ENCODE data around the gene RIBC2.

The RIBC2 gene

GRCh38 chr22:45472426-45472825 lies 58.9 kb downstream of the RIBC2 start:
- peaks cover 8 to 18% of the 10 kb centered on the region in 2 experiments for H3K4me1 ChIP-seq (ENCODE audit: control insufficient read depth in 1 of 2, insufficient read depth in 2 of 2, low read length in 2 of 2)
- no peak overlapping the region for H2BK120ac ChIP-seq (ENCODE audit: insufficient read depth, low read length, poor library complexity)
- no peak overlapping the region for H2BK5ac ChIP-seq (ENCODE audit: low read depth, low read length, poor library complexity)
- no peaks in the 10 kb centered on the region for H3K27me3 ChIP-seq (ENCODE audit: insufficient read depth, low read length)
- no peak overlapping the region for H3K18ac ChIP-seq (ENCODE audit: low read length)
- H3K79me2 ChIP-seq (ENCODE audit: control insufficient read depth, insufficient read depth, low read length, poor library complexity): no peaks in the 10 kb centered on the region
- no CpG with 5 or more reads among the region's 3 CpGs for WGBS (ENCODE audit: extremely low coverage, insufficient coverage, insufficient read length)
- H3K23ac ChIP-seq (ENCODE audit: low read length): no peak overlapping the region
- no peak overlapping the region for H3K14ac ChIP-seq (ENCODE audit: low read length)
- no peak overlapping the region for H3K27ac ChIP-seq (ENCODE audit: low read depth, low read length)
- peak overlapping the region; percentile 32 for H2BK12ac ChIP-seq (ENCODE audit: low read length)
- H3K4me2 ChIP-seq (ENCODE audit: low read length): no peak overlapping the region
- peaks cover 36% of the 10 kb centered on the region for H3K79me1 ChIP-seq (ENCODE audit: low read length)
- H4K8ac ChIP-seq (ENCODE audit: low read depth, low read length): no peak overlapping the region
- H3K9me3 ChIP-seq (ENCODE audit: insufficient read depth, low read depth, low read length): no peaks in the 10 kb centered on the region
- no peak overlapping the region for H3K4me3 ChIP-seq (ENCODE audit: low read depth, low read length)
- H3K9ac ChIP-seq (ENCODE audit: low read length): no peak overlapping the region
- H4K91ac ChIP-seq (ENCODE audit: low read depth, low read length): peak overlapping the region; percentile 13
- H2AFZ ChIP-seq (ENCODE audit: insufficient read depth, low read length, poor library complexity): no peak overlapping the region
- H3K4ac ChIP-seq (ENCODE audit: low read depth, low read length): no peak overlapping the region
- H3K36me3 ChIP-seq (ENCODE audit: control insufficient read depth in 1 of 2, insufficient read depth in 2 of 2, low read length in 2 of 2): no peaks in the 10 kb centered on the region
- no peak overlapping the region for H4K12ac ChIP-seq (ENCODE audit: low read depth, low read length)
- no peak overlapping the region for H2AK5ac ChIP-seq (ENCODE audit: low read length)
- no peak for DNase-seq

- Histone ChIP-seq H2BK120ac (ENCODE audit: insufficient read depth, low read length, poor library complexity) (peak overlapping the region; percentile 18), H4K91ac (ENCODE audit: low read depth, low read length) (peak overlapping the region; percentile 64), H3K4ac (ENCODE audit: low read depth, low read length) (no peak overlapping the region), H2AK5ac (ENCODE audit: low read length) (no peak overlapping the region), H3K9me3 (ENCODE audit: insufficient read depth, low read depth, low read length) (no peaks in the 10 kb centered on the region), H3K36me3 (ENCODE audit: control insufficient read depth in 1 of 2, insufficient read depth in 2 of 2, low read length in 2 of 2) (no peaks in the 10 kb centered on the region), H3K4me3 (ENCODE audit: low read depth, low read length) (no peak overlapping the region), H3K9ac (ENCODE audit: low read length) (no peak overlapping the region), H3K23ac (ENCODE audit: low read length) (no peak overlapping the region), H3K14ac (ENCODE audit: low read length) (no peak overlapping the region), H3K79me1 (ENCODE audit: low read length) (peaks cover 31% of the 10 kb centered on the region), H4K12ac (ENCODE audit: low read depth, low read length) (no peak overlapping the region), H3K18ac (ENCODE audit: low read length) (no peak overlapping the region), H3K4me1 (ENCODE audit: control insufficient read depth in 1 of 2, insufficient read depth in 2 of 2, low read length in 2 of 2) (peaks cover 8 to 15% of the 10 kb centered on the region in 2 experiments), H2BK5ac (ENCODE audit: low read depth, low read length, poor library complexity) (peak overlapping the region; percentile 42), H3K4me2 (ENCODE audit: low read length) (no peak overlapping the region), H3K79me2 (ENCODE audit: control insufficient read depth, insufficient read depth, low read length, poor library complexity) (no peaks in the 10 kb centered on the region), H4K8ac (ENCODE audit: low read depth, low read length) (peak overlapping the region; percentile 8), H3K27ac (ENCODE audit: low read depth, low read length) (peak overlapping the region; percentile 74), H3K27me3 (ENCODE audit: insufficient read depth, low read length) (no peaks in the 10 kb centered on the region), H2AFZ (ENCODE audit: insufficient read depth, low read length, poor library complexity) (no peak overlapping the region), H2BK12ac (ENCODE audit: low read length) (peak overlapping the region; percentile 37)
- DNase-seq: no peak
- WGBS (ENCODE audit: extremely low coverage, insufficient coverage, insufficient read length): no CpG with 5 or more reads among the region's 6 CpGs
These were observed 60.2 kb downstream of the RIBC2 start for GRCh38 chr22:45473626-45474237.

GRCh38 chr22:45475063-45475747 lies 61.7 kb downstream of the RIBC2 start:
- no peak overlapping the region for H3K23ac ChIP-seq (ENCODE audit: low read length)
- no peak overlapping the region for H3K27ac ChIP-seq (ENCODE audit: low read depth, low read length)
- peak overlapping the region; percentile 33 for H4K91ac ChIP-seq (ENCODE audit: low read depth, low read length)
- DNase-seq: no peak
- no peaks in the 10 kb centered on the region for H3K9me3 ChIP-seq (ENCODE audit: insufficient read depth, low read depth, low read length)
- H3K9ac ChIP-seq (ENCODE audit: low read length): no peak overlapping the region
- peaks cover 22% of the 10 kb centered on the region for H3K79me1 ChIP-seq (ENCODE audit: low read length)
- H3K4me3 ChIP-seq (ENCODE audit: low read depth, low read length): no peak overlapping the region
- H4K8ac ChIP-seq (ENCODE audit: low read depth, low read length): no peak overlapping the region
- no peaks in the 10 kb centered on the region for H3K27me3 ChIP-seq (ENCODE audit: insufficient read depth, low read length)
- no peak overlapping the region for H3K4me2 ChIP-seq (ENCODE audit: low read length)
- H3K36me3 ChIP-seq (ENCODE audit: control insufficient read depth in 1 of 2, insufficient read depth in 2 of 2, low read length in 2 of 2): no peaks in the 10 kb centered on the region
- no peak overlapping the region for H2AFZ ChIP-seq (ENCODE audit: insufficient read depth, low read length, poor library complexity)
- H3K4me1 ChIP-seq (ENCODE audit: control insufficient read depth in 1 of 2, insufficient read depth in 2 of 2, low read length in 2 of 2): peaks cover 4 to 10% of the 10 kb centered on the region in 2 experiments
- H2BK5ac ChIP-seq (ENCODE audit: low read depth, low read length, poor library complexity): no peak overlapping the region
- no peak overlapping the region for H3K4ac ChIP-seq (ENCODE audit: low read depth, low read length)
- no peak overlapping the region for H4K12ac ChIP-seq (ENCODE audit: low read depth, low read length)
- no CpG with 5 or more reads among the region's 8 CpGs for WGBS (ENCODE audit: extremely low coverage, insufficient coverage, insufficient read length)
- no peak overlapping the region for H3K18ac ChIP-seq (ENCODE audit: low read length)
- H2BK12ac ChIP-seq (ENCODE audit: low read length): peak overlapping the region; percentile 55
- H2BK120ac ChIP-seq (ENCODE audit: insufficient read depth, low read length, poor library complexity): no peak overlapping the region
- peak overlapping the region; percentile 56 for H2AK5ac ChIP-seq (ENCODE audit: low read length)
- H3K14ac ChIP-seq (ENCODE audit: low read length): no peak overlapping the region
- no peaks in the 10 kb centered on the region for H3K79me2 ChIP-seq (ENCODE audit: control insufficient read depth, insufficient read depth, low read length, poor library complexity)

GRCh38 chr22:45475851-45476514 lies 62.5 kb downstream of the RIBC2 start:
- no peak for DNase-seq

More at GRCh38 chr22:45475851-45476514, 62.5 kb downstream of the RIBC2 start:
- H3K4me2 ChIP-seq (ENCODE audit: low read length): no peak overlapping the region
- H2BK12ac ChIP-seq (ENCODE audit: low read length): peak overlapping the region; percentile 7
- H3K14ac ChIP-seq (ENCODE audit: low read length): peak overlapping the region; percentile 3
- peak overlapping the region; percentile 2 for H4K91ac ChIP-seq (ENCODE audit: low read depth, low read length)
- peak overlapping the region; percentile 46 for H2BK120ac ChIP-seq (ENCODE audit: insufficient read depth, low read length, poor library complexity)
- no peak overlapping the region for H3K9ac ChIP-seq (ENCODE audit: low read length)
- H2AK5ac ChIP-seq (ENCODE audit: low read length): peak overlapping the region; percentile 72
- no peaks in the 10 kb centered on the region for H3K79me2 ChIP-seq (ENCODE audit: control insufficient read depth, insufficient read depth, low read length, poor library complexity)
- peaks cover 17% of the 10 kb centered on the region for H3K79me1 ChIP-seq (ENCODE audit: low read length)
- no peak overlapping the region for H3K4me3 ChIP-seq (ENCODE audit: low read depth, low read length)
- H3K9me3 ChIP-seq (ENCODE audit: insufficient read depth, low read depth, low read length): no peaks in the 10 kb centered on the region
- H3K4ac ChIP-seq (ENCODE audit: low read depth, low read length): no peak overlapping the region
- peaks cover 4 to 10% of the 10 kb centered on the region in 2 experiments for H3K4me1 ChIP-seq (ENCODE audit: control insufficient read depth in 1 of 2, insufficient read depth in 2 of 2, low read length in 2 of 2)
- no CpG with 5 or more reads among the region's 15 CpGs for WGBS (ENCODE audit: extremely low coverage, insufficient coverage, insufficient read length)
- no peak overlapping the region for H3K27ac ChIP-seq (ENCODE audit: low read depth, low read length)
- no peaks in the 10 kb centered on the region for H3K36me3 ChIP-seq (ENCODE audit: control insufficient read depth in 1 of 2, insufficient read depth in 2 of 2, low read length in 2 of 2)
- H4K8ac ChIP-seq (ENCODE audit: low read depth, low read length): no peak overlapping the region
- no peak overlapping the region for H4K12ac ChIP-seq (ENCODE audit: low read depth, low read length)
- H2AFZ ChIP-seq (ENCODE audit: insufficient read depth, low read length, poor library complexity): no peak overlapping the region
- no peak overlapping the region for H3K23ac ChIP-seq (ENCODE audit: low read length)
- H3K27me3 ChIP-seq (ENCODE audit: insufficient read depth, low read length): no peaks in the 10 kb centered on the region
- H3K18ac ChIP-seq (ENCODE audit: low read length): no peak overlapping the region
- no peak overlapping the region for H2BK5ac ChIP-seq (ENCODE audit: low read depth, low read length, poor library complexity)
